ENCODE measurements around the gene LRFN2.

The LRFN2 gene

GRCh38 chr6:40441150-40441549 is 146.0 kb downstream of the LRFN2 start:
- TF ChIP-seq CTCF (IDR thresholded peaks at IDR 0.05; ENCODE audit: low read length, missing control alignments): no peak
- no peak overlapping the region for H3K4me3 ChIP-seq (replicated peaks; ENCODE audit: low read depth, low read length)
- DNase-seq (ENCODE audit: low read depth): no peak

- no peak for TF ChIP-seq CTCF (IDR thresholded peaks at IDR 0.05; ENCODE audit: low read length, missing control alignments)
- no peak overlapping the region for H3K4me3 ChIP-seq (replicated peaks; ENCODE audit: low read depth, low read length)
- DNase-seq (ENCODE audit: low read depth): no peak
Measured at GRCh38 chr6:40440053-40440452, 147.1 kb downstream of the LRFN2 start.

GRCh38 chr6:40439026-40439800 is 148.0 kb downstream of the LRFN2 start:
- no peak for TF ChIP-seq CTCF (IDR thresholded peaks at IDR 0.05; ENCODE audit: low read length, missing control alignments)
- no peak overlapping the region for H3K4me3 ChIP-seq (replicated peaks; ENCODE audit: low read depth, low read length)
- no peak for DNase-seq (ENCODE audit: low read depth)

GRCh38 chr6:40438246-40438887 is 148.8 kb downstream of the LRFN2 start:
- DNase-seq (ENCODE audit: low read depth): no peak
- no peak overlapping the region for H3K4me3 ChIP-seq (replicated peaks; ENCODE audit: low read depth, low read length)
- no peak for TF ChIP-seq CTCF (IDR thresholded peaks at IDR 0.05; ENCODE audit: low read length, missing control alignments)

- no peak for TF ChIP-seq CTCF (IDR thresholded peaks at IDR 0.05; ENCODE audit: low read length, missing control alignments)
- no peak overlapping the region for H3K4me3 ChIP-seq (replicated peaks; ENCODE audit: low read depth, low read length)
- no peak for DNase-seq (ENCODE audit: low read depth)
Measured at GRCh38 chr6:40437631-40438030, 149.5 kb downstream of the LRFN2 start.

GRCh38 chr6:40436685-40437604 is 150.2 kb downstream of the LRFN2 start:
- no peak for DNase-seq (ENCODE audit: low read depth)
- no peak overlapping the region for H3K4me3 ChIP-seq (replicated peaks; ENCODE audit: low read depth, low read length)
- TF ChIP-seq CTCF (IDR thresholded peaks at IDR 0.05; ENCODE audit: low read length, missing control alignments): no peak

Data from fibroblast of pulmonary artery (primary cell).